GM12873 (cell line): ENCODE results near the gene ZC3H13.

Experiments
- CTCF ChIP-seq: IDR thresholded peaks from 2 replicates; pipeline ENCODE4 v1.5.1; 2012; ENCODE audit warnings: low read depth, mild to moderate bottlenecking, moderate library complexity, low read length, control low read depth; ENCODE audit not compliant: insufficient read depth; ENCODE audit errors: missing control alignments

ZC3H13 gene

DNA sequence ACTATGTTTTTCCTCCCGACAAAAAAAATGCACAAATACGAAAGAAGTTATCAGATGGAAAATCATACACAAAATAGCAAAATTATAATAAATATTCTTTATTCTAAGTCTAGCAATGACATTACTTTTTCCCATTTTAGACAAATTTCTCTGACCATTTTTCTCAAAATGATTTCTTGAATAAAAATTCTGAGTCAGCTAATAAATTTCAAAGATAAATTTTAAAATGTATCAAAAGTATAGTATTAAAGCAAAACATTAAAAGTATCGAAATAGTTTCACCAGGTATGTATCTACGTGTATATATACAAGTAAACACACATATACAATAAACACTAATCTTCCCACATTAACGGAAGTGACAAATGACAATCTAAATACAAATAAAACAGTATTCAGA is 8.9 kb downstream of the ZC3H13 start:
- no peak for TF ChIP-seq CTCF

DNA sequence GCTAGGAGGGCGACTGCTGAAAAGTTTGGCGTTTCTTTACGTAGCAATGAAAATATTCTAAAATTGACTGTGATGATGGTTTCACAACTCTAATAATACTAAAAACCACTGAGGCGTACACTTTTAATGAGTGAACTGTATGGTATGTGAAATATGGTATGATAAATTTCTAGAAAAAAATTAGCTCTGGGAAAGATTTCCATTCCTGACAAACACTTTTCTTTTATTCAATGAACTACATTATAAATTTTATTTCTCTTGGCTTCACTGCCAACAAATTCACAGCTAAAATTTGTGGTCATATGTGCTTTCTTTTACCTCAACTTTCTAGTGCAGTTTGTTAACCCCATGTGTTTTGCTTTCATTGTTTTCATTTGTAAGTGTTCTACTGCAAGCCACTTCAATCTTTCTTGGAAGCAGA is 11.1 kb downstream of the ZC3H13 start:
- no peak for TF ChIP-seq CTCF

- TF ChIP-seq CTCF, result no peak
These were observed 11.8 kb downstream of the ZC3H13 start for GRCh38 chr13:46040763-46041162.

- TF ChIP-seq CTCF, result no peak
These were observed 12.9 kb downstream of the ZC3H13 start for GRCh38 chr13:46039411-46040182.

DNA sequence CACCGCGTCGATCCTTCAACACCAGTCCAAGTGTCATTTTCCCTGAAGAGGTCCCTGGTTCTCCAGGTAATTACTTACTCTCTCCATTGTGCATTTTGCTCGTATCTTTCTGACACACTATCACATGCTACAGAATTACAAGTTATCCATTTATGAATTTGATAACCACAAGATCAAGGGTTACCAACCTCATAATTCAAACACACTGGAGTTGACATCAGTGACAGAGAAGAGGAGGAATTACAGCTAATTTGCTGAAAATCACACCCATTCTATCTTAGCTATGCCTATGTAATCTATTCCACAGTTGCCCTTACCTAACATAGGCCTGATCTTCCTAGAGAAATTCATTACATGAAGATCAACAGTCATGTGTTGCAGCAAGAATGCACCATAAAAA is 14.2 kb downstream of the ZC3H13 start:
- no peak for TF ChIP-seq CTCF

- TF ChIP-seq CTCF, result no peak
These were observed 17.5 kb downstream of the ZC3H13 start for GRCh38 chr13:46035066-46035465.

DNA sequence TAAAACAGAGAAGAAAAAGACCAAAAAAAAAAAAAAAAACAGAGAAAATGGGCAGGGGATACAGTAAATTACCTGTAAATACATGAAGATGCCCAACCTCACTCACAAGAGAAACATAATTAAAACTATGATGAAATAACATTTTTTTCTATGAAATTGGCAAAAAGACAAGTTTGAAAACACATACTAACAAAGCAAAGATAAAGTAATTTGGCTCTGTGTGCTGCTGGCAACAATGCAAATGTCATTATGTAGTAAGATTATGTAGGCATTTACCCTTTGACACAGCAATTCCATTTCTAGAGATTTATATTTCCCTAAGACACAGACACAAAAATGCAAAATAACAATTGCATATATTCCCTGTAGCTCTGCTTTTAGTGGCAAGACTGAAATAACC is 20.2 kb downstream of the ZC3H13 start:
- no peak for TF ChIP-seq CTCF
